ENCODE measurements around the gene GPR15LG.
"Not testable (repeated sequence)": the region's sequence is repeated elsewhere in the genome, so short reads cannot be mapped to it uniquely, and the experiment has no call there.

GPR15LG gene

DNA sequence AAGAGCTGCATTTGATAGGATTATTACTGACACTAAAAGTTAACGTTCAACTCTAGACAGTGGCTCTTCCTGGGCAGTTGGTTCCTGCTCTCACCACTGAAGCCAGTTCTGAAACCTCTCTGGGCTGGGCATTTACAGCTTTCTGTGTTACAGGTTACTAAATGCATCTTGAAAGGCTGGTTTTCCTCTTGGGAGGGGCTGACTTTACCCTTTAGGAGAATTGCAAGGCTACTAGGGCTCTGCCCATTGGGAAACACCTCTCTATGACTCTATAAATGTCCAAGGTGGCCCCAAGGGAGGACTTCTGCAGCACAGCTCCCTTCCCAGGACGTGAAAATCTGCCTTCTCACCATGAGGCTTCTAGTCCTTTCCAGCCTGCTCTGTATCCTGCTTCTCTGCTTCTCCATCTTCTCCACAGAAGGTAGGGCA, at the start of gene GPR15LG:
Gene GPR15LG, plus strand, starts transcription at position 301 of the 429 bp plus-strand sequence. Its CDS starts 51 bp downstream, at position 352.
- DNase-seq, result no peak

DNA sequence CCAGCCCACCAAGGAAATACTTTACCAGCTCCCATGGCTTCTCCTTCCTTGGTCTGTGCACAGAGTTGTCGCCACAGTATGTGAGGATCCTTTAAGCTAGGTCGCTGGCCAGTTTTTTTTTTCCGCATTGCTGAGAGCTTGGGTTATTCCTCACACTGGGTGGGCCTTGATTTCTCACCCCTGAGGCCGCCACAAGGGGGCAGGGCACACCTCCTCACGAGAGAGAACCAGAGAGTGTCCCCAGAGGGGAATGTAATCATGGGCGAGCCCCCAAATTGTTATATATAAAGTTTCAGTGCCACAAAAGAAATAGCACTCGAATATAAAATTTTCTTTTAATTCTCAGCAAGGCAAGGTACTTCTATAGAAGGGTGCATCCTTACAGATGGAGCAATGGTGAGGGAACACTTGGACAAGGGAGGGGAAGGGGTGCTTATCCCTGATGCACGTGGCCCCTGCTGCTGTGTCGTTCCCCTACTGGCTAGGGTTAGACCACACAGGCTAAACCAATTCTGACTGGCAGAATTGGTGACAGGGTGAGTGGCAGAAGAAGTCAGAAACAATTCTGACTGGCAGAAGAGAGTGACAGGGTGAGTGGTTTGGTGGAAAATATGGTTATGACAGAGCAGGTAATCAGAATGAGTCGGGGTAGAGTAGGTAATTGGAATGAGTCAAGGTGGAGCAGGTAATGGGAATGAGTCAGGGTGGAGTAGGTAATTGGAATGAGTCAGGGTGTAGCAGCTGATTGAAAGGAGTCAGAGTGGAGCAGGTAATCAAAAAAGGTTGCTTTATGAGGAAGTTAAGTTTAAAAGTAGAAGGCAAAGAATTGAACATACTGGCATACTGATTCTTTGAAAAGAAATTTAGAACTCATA, 47.5 kb upstream of the GPR15LG start:
- DNase-seq, result not testable (repeated sequence)

DNA sequence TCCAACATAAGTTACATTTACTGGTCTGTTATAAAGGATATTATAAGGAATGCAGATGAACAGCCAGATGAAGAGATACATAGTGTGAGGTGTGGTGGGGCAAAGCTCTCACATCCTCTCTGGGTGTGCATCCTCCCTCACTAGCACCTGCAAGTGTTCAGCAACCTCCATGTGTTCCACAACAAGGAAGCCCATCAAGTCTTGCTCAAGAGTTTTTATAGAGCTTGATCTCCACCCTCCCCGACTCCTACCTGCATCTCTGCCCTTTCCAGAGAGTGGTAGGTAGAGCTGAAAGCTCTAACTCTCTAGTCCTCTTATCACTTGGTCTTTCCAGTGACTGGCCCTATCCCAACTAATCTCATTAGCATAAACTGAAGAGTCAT, 46.8 kb upstream of the GPR15LG start:
- no peak for DNase-seq

GRCh38 chr10:84135836-84136235, 37.8 kb upstream of the GPR15LG start:
- no peak for DNase-seq

DNA sequence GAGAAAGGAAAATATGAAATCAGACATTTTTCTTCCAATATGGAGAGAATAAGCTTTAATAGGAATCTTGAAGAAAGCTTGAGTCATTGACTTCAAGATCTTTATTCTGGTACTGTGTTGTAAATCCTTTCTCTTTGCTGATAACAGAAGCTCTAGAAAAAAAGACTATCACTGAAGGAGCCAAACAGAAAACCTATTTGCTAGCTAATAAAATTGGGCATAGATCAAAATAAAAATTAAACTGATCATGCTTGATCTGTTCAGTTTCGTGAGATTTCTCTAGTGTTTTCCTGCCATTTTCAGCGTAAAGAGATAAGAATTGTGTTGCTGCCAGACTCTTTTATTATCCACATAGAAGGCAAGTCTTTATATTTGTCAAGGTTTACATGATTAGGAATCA, 35.8 kb upstream of the GPR15LG start:
- no peak for DNase-seq

DNA sequence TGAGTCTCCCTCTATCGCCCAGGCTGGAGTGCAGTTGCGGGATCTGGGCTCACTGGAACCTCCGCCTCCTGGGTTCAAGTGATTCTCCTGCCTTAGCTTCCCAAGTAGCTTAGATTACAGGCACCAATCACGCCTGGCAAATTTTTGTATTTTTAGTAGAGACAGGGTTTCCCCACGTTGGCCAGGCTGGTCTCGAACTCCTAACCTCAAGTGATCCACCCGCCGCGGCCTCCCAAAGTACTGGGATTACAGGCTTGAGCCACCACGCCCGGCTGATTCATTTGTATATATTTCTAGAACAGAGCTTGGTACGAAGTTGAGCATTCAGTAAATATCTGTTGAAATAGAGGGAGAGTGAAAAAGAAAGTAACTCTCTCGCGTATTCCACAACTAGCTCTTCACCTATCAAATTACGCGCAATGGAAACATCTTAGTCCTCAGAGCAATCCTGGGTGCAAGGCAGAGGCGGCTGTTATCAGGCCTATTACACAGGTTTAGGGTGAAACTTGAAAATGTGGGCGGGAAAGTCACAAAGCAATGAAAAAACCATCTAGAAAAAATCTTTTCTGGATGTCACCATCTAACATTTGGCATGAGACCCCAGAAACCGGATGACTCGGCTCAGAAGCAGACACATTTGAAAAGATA, 35.0 kb upstream of the GPR15LG start:
- no peak for DNase-seq

DNA sequence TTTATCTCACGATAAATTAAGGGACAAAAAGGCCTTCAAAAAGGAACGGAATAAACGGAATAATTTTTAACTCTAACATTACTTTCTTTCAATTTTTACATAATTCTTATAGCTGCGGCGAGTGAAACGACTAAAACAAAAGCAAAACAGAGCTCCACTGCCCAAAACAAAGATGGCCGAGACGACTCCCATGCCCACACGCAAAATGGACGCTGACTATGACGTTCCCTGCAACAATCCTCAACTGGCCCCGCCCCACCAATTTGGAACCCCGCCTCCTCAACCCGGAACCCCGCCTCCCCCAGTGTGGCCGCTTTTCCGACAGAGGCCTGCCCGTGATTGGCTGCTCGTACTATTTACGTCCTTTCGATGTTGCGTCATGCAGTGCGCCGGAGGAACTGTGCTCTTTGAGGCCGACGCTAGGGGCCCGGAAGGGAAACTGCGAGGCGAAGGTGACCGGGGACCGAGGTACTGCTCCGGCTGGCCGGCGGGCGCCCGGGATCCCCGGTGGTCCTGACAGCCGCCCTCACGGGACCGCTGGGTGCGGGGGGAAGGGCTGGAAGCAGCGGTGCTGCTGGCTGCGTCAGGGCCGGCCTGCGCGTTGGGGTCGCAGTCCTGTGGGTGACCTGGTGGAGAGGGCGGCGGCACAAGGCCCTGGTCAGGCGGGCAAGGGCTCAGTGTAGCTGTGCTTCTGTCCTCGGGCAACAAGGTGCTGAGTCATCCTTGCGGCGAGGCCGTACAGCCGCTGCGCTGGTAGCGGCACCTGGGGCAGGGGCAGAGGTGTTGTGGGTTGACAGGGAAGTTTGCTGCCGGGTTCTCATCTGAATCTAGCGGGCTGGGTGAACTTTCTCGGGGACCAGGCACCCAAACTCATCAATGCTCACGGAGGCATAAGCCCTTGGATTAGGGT, 34.2 kb upstream of the GPR15LG start, which contains the start of gene GHITM:
Gene GHITM, plus strand, starts transcription at position 384 of the 910 bp plus-strand sequence. CDS start 1,992 bp downstream, outside the sequence.
- DNase-seq, result peak; percentile 84

- DNase-seq, result no peak
Measured at GRCh38 chr10:84140036-84140379, 33.6 kb upstream of the GPR15LG start.

- DNase-seq, result no peak
Measured at GRCh38 chr10:84147347-84147746, 26.3 kb upstream of the GPR15LG start.

- DNase-seq, result peak; percentile 2
Measured at GRCh38 chr10:84148006-84148597, 25.5 kb upstream of the GPR15LG start.

DNA sequence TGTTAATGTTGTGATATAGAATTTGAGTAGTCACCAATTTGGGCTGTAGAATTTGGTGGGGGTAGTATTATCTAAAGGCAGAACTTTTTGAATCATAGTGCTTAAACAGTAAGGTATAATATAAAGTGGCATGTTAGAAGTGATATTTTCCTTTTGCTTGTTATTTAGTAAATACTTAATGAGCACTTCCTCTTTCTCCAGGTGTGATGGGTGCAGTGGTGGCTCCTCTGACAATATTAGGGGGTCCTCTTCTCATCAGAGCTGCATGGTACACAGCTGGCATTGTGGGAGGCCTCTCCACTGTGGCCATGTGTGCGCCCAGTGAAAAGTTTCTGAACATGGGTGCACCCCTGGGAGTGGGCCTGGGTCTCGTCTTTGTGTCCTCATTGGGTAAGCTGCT, 23.7 kb upstream of the GPR15LG start:
- DNase-seq, result no peak

GRCh38 chr10:84152769-84153168, 20.8 kb upstream of the GPR15LG start:
- DNase-seq, result no peak

- no peak for DNase-seq
Measured at GRCh38 chr10:84155521-84155920, 18.1 kb upstream of the GPR15LG start.

DNA sequence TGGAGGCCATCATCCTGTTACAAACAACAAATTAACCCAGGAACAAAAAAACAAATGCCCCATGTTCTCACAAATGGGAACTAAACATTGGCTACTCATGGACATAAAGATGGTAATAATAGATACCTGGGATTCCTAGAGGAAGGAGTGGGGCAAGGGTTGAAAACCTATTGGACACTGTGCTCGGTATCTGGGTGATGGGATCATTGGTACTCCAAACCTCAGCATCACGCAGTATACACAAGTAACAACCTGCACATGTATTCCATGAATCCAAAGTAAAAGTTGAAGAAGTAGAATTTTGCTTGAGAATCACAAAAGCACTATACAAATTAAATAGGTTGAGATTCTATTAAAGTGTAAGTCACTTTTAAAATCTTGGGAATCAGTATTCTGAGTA, 17.6 kb upstream of the GPR15LG start:
- DNase-seq, result no peak

DNA sequence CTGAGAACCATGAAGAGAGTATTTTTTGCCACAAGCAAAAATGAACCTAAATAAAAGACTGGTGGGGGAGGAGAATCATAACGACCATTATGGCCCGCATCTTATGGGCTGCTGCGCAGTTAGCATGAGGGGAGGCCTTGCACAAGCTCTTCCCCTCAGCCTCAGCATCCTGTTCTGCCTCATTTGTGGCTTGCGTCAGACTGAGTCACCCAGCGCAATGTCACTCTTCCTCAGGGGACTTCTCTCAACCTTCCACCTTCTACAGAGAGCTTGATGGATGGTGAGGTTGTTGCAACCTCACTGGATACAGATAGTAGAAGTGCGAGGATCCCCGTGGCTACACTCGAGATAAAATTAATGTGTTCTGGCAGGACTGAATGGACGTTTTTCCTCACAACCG, 16.8 kb upstream of the GPR15LG start:
- no peak for DNase-seq

GRCh38 chr10:84158061-84158460, 15.5 kb upstream of the GPR15LG start:
- DNase-seq, result no peak

- DNase-seq, result no peak
Measured at GRCh38 chr10:84158550-84158949, 15.1 kb upstream of the GPR15LG start.

DNA sequence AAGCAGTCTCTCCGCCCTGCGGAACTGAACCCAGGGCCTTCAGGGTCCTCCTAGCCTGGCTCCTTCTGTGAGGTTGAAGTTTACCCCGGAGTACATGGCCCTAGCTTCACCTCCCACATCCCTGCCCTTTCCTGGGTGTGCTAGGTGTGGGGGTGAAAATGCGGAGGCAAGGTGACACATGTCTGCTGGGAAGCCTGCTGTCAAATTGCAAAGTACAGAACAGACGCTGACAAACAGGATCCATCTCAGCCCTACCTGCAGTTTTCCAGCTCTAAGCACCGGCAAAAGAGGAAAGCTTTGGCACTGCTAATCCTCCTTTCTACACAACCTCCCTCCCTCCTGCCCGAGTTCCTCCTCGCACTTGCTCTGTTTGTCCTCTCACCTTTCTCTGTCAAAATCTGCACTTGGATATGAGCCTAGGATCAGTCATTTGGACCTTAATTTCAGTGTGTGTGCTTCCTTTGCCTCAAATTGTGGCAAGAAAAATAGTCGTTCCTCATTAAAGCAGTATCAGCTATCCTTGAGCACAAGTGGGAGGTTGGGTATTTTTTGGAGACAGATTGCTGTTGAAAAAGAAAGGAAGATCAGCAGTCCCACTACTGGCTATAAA, 14.4 kb upstream of the GPR15LG start:
- no peak for DNase-seq

DNA sequence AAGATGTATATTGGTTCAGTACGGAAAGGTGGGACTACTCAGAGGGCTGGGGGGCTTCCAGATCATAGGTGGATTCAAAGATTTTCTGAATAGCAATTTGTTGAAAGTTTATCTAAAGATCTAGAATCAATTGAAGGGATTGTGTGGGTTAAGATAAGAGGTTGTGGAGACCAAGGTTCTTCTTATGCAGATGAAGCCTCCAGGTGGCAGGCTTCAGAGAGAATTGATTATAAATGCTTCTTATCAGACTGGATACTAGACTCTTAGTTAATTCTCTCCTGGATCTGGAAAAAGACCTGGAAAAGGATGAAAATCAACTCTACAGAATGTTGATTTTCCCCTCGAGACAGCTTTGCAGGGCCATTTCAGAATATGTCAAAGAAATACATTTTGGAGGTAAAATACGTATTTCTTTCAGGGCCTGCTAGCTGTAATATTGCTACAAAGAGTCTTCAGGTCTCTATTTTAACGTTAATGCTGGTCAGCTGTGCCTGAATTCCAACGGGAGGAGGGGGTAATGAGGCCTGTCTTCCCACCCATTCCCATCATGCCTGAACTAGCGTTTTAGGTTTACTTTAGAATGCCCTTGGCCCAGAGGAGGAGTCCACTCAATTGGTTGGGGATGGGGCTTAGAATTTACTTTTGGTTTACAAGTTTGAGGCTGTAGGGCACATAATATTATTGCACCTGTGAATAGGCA, 12.8 kb upstream of the GPR15LG start:
- no peak for DNase-seq

DNA sequence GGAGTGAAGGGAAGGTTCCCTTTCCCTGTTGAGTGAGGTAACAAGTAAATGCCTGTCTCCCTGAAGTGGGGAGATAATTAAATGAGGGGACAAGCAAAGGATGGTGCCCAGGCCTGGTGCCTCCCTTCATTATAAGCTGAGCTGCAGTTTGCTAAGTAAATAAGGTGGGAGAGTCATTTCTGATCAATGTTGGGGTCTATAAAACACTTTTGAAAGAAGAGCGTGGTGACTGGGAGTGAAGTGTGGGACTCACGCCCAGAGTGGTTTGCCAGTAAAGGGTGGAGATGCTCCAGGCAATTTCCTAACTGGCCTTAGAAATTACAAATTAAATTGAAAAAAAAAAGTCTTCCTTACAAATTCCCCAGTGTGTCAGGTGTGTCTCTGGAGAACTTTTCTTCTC, 9.6 kb upstream of the GPR15LG start:
- no peak for DNase-seq

GRCh38 chr10:84164442-84164841, 9.2 kb upstream of the GPR15LG start:
- no peak for DNase-seq
